Neuronal stem cell (in vitro differentiated cells): ENCODE measurements around the gene DIDO1.
A peak's percentile ranks its signal among the peaks of the same experiment; 100 is the strongest.

Source experiments
- DNase-seq: peaks from one replicate; pipeline ENCODE4 v3.0.0-alpha.2; 2013; ENCODE audit warnings: low spot score
- H2AFZ ChIP-seq: one replicate; pipeline ENCODE4 v1.6.1; 2013; ENCODE audit warnings: mild to moderate bottlenecking, low read length, inconsistent platforms
- H2AK5ac ChIP-seq: 2 replicates; pipeline ENCODE4 v1.6.1; 2013; ENCODE audit warnings: low read depth, mild to moderate bottlenecking, inconsistent platforms, low read length, moderate library complexity, mixed read lengths
- H2BK120ac ChIP-seq: 2 replicates; pipeline ENCODE4 v1.6.1; 2013; ENCODE audit warnings: low read depth, mild to moderate bottlenecking, inconsistent platforms, low read length, moderate library complexity, mixed read lengths
- H2BK12ac ChIP-seq: one replicate; pipeline ENCODE4 v1.6.1; 2013; ENCODE audit warnings: low read length, inconsistent platforms
- H2BK15ac ChIP-seq: 2 replicates; pipeline ENCODE4 v1.6.1; 2013; ENCODE audit warnings: mild to moderate bottlenecking, low read length, inconsistent platforms, mixed read lengths
- H2BK5ac ChIP-seq: one replicate; pipeline ENCODE4 v1.6.1; 2013; ENCODE audit warnings: inconsistent platforms, mild to moderate bottlenecking, low read length, moderate library complexity
- H3K14ac ChIP-seq: one replicate; pipeline ENCODE4 v1.6.1; 2013; ENCODE audit warnings: low read length, inconsistent platforms
- H3K18ac ChIP-seq: 2 replicates; pipeline ENCODE4 v1.6.1; 2013; ENCODE audit warnings: low read length, inconsistent platforms
- H3K23ac ChIP-seq: 2 replicates; pipeline ENCODE4 v1.6.1; 2013; ENCODE audit warnings: low read depth, mild to moderate bottlenecking, mixed read lengths, low read length, inconsistent platforms; ENCODE audit not compliant: poor library complexity
- H3K27ac ChIP-seq: replicated peaks from 3 replicates; pipeline ENCODE4 v1.5.1; 2013; ENCODE audit warnings: low read length, inconsistent platforms
- H3K27me3 ChIP-seq, 3 experiments: 2 replicates each; pipeline ENCODE4 v1.6.1; 2013; ENCODE audit warnings: low read length in 3 of 3, mild to moderate bottlenecking in 2 of 3, inconsistent platforms in 1 of 3, low read depth in 1 of 3, mixed read lengths in 1 of 3, moderate library complexity in 1 of 3; ENCODE audit not compliant: control insufficient read depth in 3 of 3, insufficient read depth in 3 of 3
- H3K36me3 ChIP-seq, 2 donors: replicated peaks in 1 of 2; 2 replicates each; pipeline ENCODE4 v1.6.1; 2013; ENCODE audit warnings: low read length in 2 of 2; ENCODE audit not compliant: control insufficient read depth in 2 of 2, insufficient read depth in 2 of 2
- H3K4ac ChIP-seq: 2 replicates; pipeline ENCODE4 v1.6.1; 2013; ENCODE audit warnings: inconsistent platforms, mild to moderate bottlenecking, low read length, moderate library complexity
- H3K4me1 ChIP-seq, 2 donors: 1 replicate in 1 of 2; 2 replicates in 1 of 2; pipeline ENCODE4 v1.6.1; 2013; ENCODE audit warnings: low read length in 2 of 2, low read depth in 1 of 2; ENCODE audit not compliant: control insufficient read depth in 2 of 2, insufficient read depth in 1 of 2
- H3K4me2 ChIP-seq: one replicate; pipeline ENCODE4 v1.6.1; 2013; ENCODE audit warnings: mild to moderate bottlenecking, low read length, inconsistent platforms; ENCODE audit not compliant: insufficient read depth, poor library complexity, severe bottlenecking
- H3K4me3 ChIP-seq, 2 donors: 2 replicates each; pipeline ENCODE4 v1.5.1; 2013; ENCODE audit warnings: low read length in 2 of 2, mild to moderate bottlenecking in 2 of 2, inconsistent platforms in 1 of 2, moderate library complexity in 1 of 2
- H3K79me1 ChIP-seq: one replicate; pipeline ENCODE4 v1.6.1; 2013; ENCODE audit warnings: low read depth, mild to moderate bottlenecking, inconsistent platforms, low read length, moderate library complexity
- H3K9ac ChIP-seq: one replicate; pipeline ENCODE4 v1.6.1; 2013; ENCODE audit warnings: mild to moderate bottlenecking, low read depth, low read length, inconsistent platforms; ENCODE audit not compliant: poor library complexity
- H3K9me3 ChIP-seq, 2 donors: replicated peaks in 1 of 2; 2 replicates each; pipeline versions ENCODE3 to v1.6.1; 2013; ENCODE audit warnings: low read length in 2 of 2, mild to moderate bottlenecking in 2 of 2, inconsistent platforms in 1 of 2, low read depth in 1 of 2, mixed read lengths in 1 of 2, moderate library complexity in 1 of 2; ENCODE audit not compliant: control insufficient read depth in 2 of 2, insufficient read depth in 1 of 2
- H4K8ac ChIP-seq: one replicate; pipeline ENCODE4 v1.6.1; 2013; ENCODE audit warnings: low read depth, mild to moderate bottlenecking, inconsistent platforms, low read length, moderate library complexity
- H4K91ac ChIP-seq: one replicate; pipeline ENCODE4 v1.6.1; 2013; ENCODE audit warnings: low read length, low read depth, mild to moderate bottlenecking, inconsistent platforms; ENCODE audit not compliant: poor library complexity
- WGBS, 2 donors: extraction: QIAGEN DNeasy Blood & Tissue Kit; methylation state at CpG; one replicate each; pipeline ENCODE4 v1.1.7; 2013; ENCODE audit warnings: missing lambda C conversion rate in 2 of 2, mixed read lengths in 1 of 2; ENCODE audit not compliant: insufficient read length in 2 of 2, insufficient replicate concordance in 1 of 2; ENCODE audit errors: extremely low coverage in 2 of 2; 5-methylcytosine and 5-hydroxymethylcytosine counted together

The DIDO1 gene

GRCh38 chr20:62836967-62837490 lies 89.3 kb downstream of the DIDO1 start:
- Histone ChIP-seq H4K91ac (no peak overlapping the region), H3K79me1 (peaks cover 3% of the 10 kb centered on the region), H3K4ac (no peak overlapping the region), H3K27me3 (no peaks in the 10 kb centered on the region), H2AFZ (no peak overlapping the region), H3K4me2 (no peak overlapping the region), H4K8ac (no peak overlapping the region), H3K14ac (no peak overlapping the region), H3K4me3 (no peak overlapping the region), H2BK15ac (no peak overlapping the region), H2AK5ac (no peak overlapping the region), H2BK120ac (no peak overlapping the region), H3K9me3 (peaks cover 0 to 2% of the 10 kb centered on the region in 2 donors), H3K27ac (no peak overlapping the region), H3K9ac (no peak overlapping the region), H3K23ac (no peak overlapping the region), H2BK5ac (no peak overlapping the region), H3K36me3 (no peaks in the 10 kb centered on the region), H3K4me1 (peaks cover 10% of the 10 kb centered on the region in 2 donors), H2BK12ac (no peak overlapping the region), H3K18ac (no peak overlapping the region)
- no peak for DNase-seq
- no CpG with 5 or more reads among the region's 19 CpGs for WGBS, 2 donors

- no peak for DNase-seq
- Histone ChIP-seq H3K27me3 (no peaks in the 10 kb centered on the region), H3K36me3 (no peaks in the 10 kb centered on the region), H3K4me3 (peak overlapping the region in 1 of 2 donors; percentile 46), H3K18ac (peak overlapping the region; percentile 66), H3K14ac (no peak overlapping the region), H3K9ac (peak overlapping the region; percentile 3), H2BK5ac (peak overlapping the region; percentile 42), H3K23ac (peak overlapping the region; percentile 58), H2AK5ac (peak overlapping the region; percentile 78), H3K4me2 (no peak overlapping the region), H2BK120ac (no peak overlapping the region), H4K8ac (no peak overlapping the region), H2BK12ac (no peak overlapping the region), H3K4me1 (peaks cover 10 to 12% of the 10 kb centered on the region in 2 donors), H3K4ac (no peak overlapping the region), H4K91ac (no peak overlapping the region), H3K9me3 (peaks cover 0 to 2% of the 10 kb centered on the region in 2 donors), H3K79me1 (peaks cover 3% of the 10 kb centered on the region), H3K27ac (no peak overlapping the region), H2BK15ac (no peak overlapping the region), H2AFZ (no peak overlapping the region)
- WGBS, 2 donors, result no CpG with 5 or more reads among the region's 52 CpGs
Measured at GRCh38 chr20:62835931-62836861, 90.1 kb downstream of the DIDO1 start.

- H2AFZ ChIP-seq, result no peak overlapping the region
- H2BK15ac ChIP-seq, result no peak overlapping the region
- H3K4me2 ChIP-seq, result no peak overlapping the region
- peak overlapping the region; percentile 53 for H3K4ac ChIP-seq
- no CpG with 5 or more reads among the region's 24 CpGs for WGBS, 2 donors
- no peak overlapping the region for H4K91ac ChIP-seq
- no peak overlapping the region for H3K9ac ChIP-seq
- peaks cover 2% of the 10 kb centered on the region for H3K79me1 ChIP-seq
- peak overlapping the region; percentile 38 for H3K14ac ChIP-seq
- H2BK12ac ChIP-seq, result peak overlapping the region; percentile 58
- peak overlapping the region; percentile 61 for H3K27ac ChIP-seq
- no peak for DNase-seq
- peaks cover 0 to 2% of the 10 kb centered on the region in 2 donors for H3K9me3 ChIP-seq
- H3K27me3 ChIP-seq, result no peaks in the 10 kb centered on the region
- peak overlapping the region; percentile 56 for H2AK5ac ChIP-seq
- peak overlapping the region; percentile 20 for H3K23ac ChIP-seq
- no peak overlapping the region for H4K8ac ChIP-seq
- H3K18ac ChIP-seq, result peak overlapping the region; percentile 89
- no peak overlapping the region for H2BK120ac ChIP-seq
- no peaks in the 10 kb centered on the region for H3K36me3 ChIP-seq
- peaks cover 6 to 12% of the 10 kb centered on the region in 2 donors for H3K4me1 ChIP-seq
- peak overlapping the region; percentile 82 for H2BK5ac ChIP-seq
- H3K4me3 ChIP-seq, result peak overlapping the region in 1 of 2 donors; percentile 34
Measured at GRCh38 chr20:62834967-62835730, 91.2 kb downstream of the DIDO1 start.
